IPS DF 4.7 (cell line): ENCODE measurements around the gene BST1.
"Not testable (repeated sequence)": the region's sequence is repeated elsewhere in the genome, so short reads cannot be mapped to it uniquely, and the experiment has no call there.

Source experiments
- DNase-seq: peaks from one replicate; pipeline ENCODE4 v3.0.0-alpha.2; 2013; ENCODE audit warnings: low spot score; ENCODE audit errors: extremely low read depth

The BST1 gene

GRCh38 chr4:15744016-15744545 lies 41.2 kb downstream of the BST1 start:
- no peak for DNase-seq

DNA sequence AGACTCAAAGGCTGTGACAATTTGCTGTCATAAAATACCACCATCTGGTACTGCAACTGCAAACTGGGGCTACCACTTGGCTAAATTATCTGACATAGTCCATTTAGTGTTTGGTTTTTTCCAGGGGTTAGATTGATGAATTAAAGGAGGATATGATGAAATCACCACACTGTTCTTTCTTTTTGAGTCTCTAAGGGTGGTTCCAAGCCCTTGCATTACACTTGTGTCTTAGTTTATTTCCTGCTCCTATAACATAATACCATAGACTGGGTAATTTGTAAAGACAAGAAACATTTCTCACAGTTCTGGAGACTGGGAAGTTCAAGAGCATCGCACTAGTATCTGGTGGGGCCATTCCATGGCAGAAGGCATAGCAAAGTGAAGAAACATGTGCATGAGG lies 43.2 kb downstream of the BST1 start:
- DNase-seq, result no peak

- no peak for DNase-seq
Observed at GRCh38 chr4:15749001-15749400, 46.1 kb downstream of the BST1 start.

- DNase-seq, result no peak
Observed at GRCh38 chr4:15751153-15751552, 48.3 kb downstream of the BST1 start.

GRCh38 chr4:15753081-15753480 lies 50.2 kb downstream of the BST1 start:
- no peak for DNase-seq

DNA sequence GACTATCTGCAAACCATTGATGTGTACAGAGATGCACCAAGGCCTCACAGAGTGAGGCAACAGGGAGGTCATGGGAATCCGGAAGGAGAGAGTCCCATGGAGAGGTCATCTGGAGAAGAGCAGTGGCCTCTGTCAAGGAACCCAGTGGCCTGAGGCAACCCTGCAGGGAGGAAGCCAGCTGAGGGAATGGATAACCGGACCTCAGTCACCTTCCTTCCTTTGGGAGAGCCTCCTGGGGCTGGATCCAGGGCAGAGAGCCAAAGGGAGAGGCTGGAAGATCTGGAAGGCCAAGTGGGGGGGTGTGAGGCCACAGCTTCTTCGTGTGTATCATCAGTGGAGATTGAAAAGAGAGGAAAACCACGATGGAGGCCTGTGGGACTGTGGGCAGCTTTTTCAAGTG lies 50.9 kb downstream of the BST1 start:
- no peak for DNase-seq

DNA sequence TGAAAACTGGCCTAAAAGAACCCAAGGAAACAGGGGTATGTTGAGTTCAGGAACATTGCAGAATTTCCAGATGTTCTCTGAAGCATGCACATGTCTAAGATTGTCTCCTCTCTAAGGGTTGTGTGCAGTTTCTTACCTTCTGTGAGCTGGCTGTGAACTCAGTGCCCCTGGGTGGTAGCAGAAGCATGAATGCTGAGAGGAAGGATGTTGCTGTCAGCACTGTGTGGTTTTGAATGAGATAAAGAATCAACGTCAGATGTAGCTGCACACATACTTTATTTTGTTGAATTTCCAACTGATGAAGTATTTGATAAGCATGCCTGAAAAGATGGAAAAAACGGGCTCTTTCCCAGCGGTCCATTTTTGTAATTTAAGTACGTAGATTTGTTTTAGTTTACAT lies 51.5 kb downstream of the BST1 start:
- DNase-seq, result no peak

DNA sequence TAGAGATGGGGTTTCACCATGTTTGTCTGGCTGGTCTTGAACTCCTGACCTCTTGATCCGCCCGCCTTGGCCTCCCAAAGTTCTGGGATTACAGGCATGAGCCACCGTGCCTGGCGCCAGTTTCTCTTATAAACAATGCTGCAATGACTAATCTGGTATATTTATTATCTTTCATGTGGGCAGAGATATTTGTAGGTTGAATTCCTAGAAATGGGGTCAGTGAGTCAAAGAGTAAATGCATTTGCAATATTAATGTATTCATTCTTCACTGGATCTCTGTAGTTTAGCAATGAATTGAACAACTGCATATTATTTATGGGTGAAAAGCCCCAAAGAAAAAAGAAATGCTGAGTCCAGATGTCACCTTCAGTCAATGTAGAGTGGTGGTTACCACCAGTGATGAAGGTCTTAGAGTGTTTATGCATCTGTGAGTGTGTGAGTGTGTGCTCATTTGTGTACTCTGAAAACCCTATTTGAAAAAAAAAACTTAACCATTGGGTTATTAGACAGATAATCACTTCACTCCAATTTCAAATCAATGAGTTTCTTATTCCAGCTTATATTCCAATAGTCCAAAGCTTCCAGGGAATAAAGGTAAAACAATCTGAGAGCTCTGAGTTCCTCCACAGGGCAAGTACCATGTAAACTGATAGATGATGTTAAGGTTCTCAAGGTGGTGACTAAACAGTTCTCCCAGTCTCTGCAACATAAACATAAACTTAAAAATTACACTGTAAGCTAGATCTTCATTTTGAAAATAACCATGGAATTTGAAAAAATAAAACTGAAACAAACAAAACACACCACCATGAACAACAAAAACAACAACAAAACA lies 52.7 kb downstream of the BST1 start:
- DNase-seq, result no peak

GRCh38 chr4:15756361-15756861 lies 53.5 kb downstream of the BST1 start:
- DNase-seq, result no peak

GRCh38 chr4:15757054-15757453 lies 54.2 kb downstream of the BST1 start:
- DNase-seq, result no peak

GRCh38 chr4:15758294-15758693 lies 55.4 kb downstream of the BST1 start:
- no peak for DNase-seq

GRCh38 chr4:15762460-15762859 lies 59.6 kb downstream of the BST1 start:
- not testable (repeated sequence) for DNase-seq

- DNase-seq, result no peak
Observed at GRCh38 chr4:15765391-15765790, 62.5 kb downstream of the BST1 start.

DNA sequence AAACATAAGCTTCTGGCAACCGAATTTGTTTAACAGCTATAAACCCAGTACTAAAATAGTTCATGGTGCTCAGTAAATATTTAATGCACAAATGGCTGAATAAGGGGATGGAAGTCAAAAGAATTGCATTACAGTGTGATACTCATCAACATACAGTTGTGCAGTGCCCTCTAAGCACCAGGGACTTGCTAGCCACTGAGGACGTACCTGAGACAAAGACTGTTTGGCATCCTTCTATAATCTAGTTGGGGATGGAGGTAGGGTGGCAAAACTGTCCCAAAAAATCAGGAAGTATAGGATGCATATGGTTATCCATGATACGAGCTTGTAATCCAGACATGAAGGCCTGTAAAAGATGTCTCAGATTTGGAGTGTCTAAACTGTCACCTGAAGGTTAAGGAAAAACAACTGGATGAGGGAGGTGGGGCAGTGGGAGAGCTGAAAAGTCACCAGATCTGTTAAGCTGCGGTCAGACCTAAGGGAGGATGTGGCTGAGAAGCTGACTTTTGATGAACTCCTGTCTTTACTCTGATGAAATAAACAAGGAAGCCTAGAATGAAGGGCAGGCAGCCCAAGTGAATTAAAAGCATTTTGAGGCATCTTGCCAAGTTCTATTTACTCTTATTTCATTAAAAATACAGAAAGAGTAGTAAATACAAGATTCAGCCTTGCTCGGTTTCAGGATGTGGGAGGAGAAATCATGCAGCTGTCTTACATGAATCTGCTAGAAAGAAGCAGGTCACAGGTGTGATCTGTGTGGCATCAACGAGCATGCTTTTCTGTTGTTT lies 63.2 kb downstream of the BST1 start:
- no peak for DNase-seq

DNA sequence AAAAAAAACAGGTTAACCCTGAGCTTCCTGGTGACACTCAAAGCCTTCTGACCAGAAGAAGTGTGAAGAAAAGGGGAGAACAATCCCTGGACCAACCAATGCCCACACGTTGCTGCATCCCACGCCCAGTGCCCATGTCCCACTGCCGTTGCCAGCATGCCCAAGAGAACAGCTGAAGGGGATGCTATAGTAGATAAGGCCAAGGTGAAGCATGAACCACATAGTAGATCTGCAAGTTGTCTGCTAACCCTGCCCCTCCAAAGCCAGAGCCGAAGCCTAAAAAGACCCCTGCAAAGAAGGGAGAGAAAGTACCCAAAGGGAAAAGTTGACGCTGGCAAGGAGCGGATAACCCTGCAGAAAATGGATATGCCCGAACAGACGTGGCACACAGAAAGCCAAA lies 64.0 kb downstream of the BST1 start:
- DNase-seq, result no peak

DNA sequence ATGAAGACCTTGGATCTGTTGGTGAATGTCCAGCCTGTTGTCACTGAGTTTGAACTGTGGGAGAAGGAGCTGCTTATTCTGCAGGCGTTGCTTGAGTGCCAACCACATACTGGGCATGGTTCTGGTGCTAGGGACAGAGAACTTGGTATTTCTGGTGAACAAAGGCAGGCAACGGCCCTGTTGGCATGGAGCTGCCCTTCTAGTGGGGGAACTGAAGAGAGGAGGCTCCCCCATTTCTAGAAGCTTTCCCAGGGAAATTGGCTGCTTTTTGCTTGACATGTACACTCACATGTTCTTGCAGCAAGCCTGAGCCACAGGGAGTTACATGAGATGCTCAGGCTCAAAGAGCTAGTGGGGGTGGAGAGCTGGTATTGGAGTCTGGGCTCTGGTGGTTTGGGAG lies 66.3 kb downstream of the BST1 start:
- no peak for DNase-seq

DNA sequence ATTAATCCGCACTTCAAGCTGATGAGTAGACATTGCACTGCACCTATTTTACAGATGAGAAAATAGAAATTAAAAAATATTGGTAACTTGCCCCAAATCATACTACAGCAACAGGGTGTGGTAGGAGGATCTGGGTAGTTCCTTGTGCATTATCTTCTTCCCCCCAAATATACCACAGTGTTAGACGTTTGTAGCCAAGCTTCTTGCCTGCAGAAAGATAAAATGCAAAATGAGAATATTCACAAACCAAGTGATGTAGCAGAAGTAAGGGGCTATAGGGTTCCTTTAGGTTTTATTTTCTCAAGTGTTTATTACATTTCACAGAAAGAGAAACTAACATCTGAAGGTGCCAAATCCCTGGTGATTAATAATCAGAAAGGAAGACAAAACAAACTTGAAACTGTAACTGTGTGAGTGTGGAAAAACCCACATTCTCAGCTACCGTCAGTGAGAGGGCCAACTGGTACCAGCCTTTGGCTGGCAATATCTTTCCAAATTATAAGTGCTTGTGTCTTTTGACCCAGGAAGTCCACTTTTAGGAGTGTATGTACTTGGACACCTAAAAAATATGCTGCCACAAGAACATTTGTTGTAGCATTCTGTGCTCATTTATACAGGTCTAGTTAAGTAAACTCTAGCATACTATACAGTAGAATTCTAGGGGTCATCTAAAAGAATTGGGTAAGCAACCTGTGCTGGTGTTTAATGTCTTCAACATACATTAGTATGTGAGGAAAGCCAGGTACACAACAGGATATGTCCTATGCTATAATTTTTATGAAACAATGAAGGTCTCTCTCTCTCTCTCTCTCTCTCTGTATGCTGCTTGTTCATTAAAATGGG lies 68.6 kb downstream of the BST1 start:
- DNase-seq, result no peak

DNA sequence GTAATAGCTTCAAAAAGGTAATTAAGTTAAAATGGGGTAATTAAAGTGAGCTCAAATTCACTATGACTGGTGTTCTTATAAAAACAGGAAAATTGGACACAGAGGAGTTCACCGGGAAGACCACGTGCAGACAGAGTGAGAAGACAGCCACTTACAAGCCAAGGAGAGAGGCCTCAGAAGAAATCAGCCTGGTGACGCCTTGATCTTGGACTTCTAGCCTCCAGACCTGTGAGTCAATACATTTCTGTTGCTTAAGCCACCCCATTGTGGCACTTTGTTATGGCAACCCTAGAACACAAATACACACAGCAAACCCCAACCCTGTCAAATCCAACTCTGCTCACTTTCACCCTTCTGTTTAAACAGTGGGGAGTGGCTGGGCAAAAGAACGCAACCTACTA lies 71.2 kb downstream of the BST1 start:
- no peak for DNase-seq

- DNase-seq, result no peak
Observed at GRCh38 chr4:15776871-15777648, 74.2 kb downstream of the BST1 start.

GRCh38 chr4:15777697-15778288 lies 74.9 kb downstream of the BST1 start:
- DNase-seq, result no peak
